ENCODE data around the gene NOCT. TPM values are rescaled to one million over a fixed set of nuclear protein-coding genes. Genes with fewer than 3 reads are reported as not detected.
"Not testable (repeated sequence)": the region's sequence is repeated elsewhere in the genome, so short reads cannot be mapped to it uniquely, and the experiment has no call there.

NOCT gene
- total RNA-seq, 1 donor from 2014 or later = 5.7 TPM

- Histone ChIP-seq H3K27ac (peak overlapping the region; percentile 20), H3K79me2 (ENCODE audit: low read depth) (peaks cover 4% of the 10 kb centered on the region), H3F3A (ENCODE audit: low read depth) (peaks cover 7% of the 10 kb centered on the region), H3K4me3 (no peak overlapping the region), H4K20me1 (ENCODE audit: low read depth) (no peaks in the 10 kb centered on the region), H3K27me3 (no peaks in the 10 kb centered on the region), H3K4me2 (no peak overlapping the region), H3K9me3 (ENCODE audit: low read depth) (no peaks in the 10 kb centered on the region), H3K9ac (no peak overlapping the region), H2AFZ (replicated peaks) (no peak overlapping the region), H3K36me3 (peaks cover 6% of the 10 kb centered on the region), H3K4me1 (no peaks in the 10 kb centered on the region)
- Mint-ChIP-seq H3K4me3 (no peak overlapping the region), H3K27me3 (ENCODE audit: insufficient read depth, low read depth) (no peaks in the 10 kb centered on the region), H3K9me3 (no peaks in the 10 kb centered on the region), H3K27ac (no peak overlapping the region), H3K36me3 (peaks cover 26% of the 10 kb centered on the region), H3K4me1 (no peaks in the 10 kb centered on the region)
- DNase-seq (ENCODE audit: low spot score) = no peak
- TF ChIP-seq EZH2 (IDR thresholded peaks at IDR 0.05) (no peak), EZH2phosphoT487 (IDR thresholded peaks at IDR 0.05) (no peak), CTCF (IDR thresholded peaks at IDR 0.05) (no peak)
Measured at GRCh38 chr4:139054791-139055505, 39.4 kb downstream of the NOCT start.

GRCh38 chr4:139059026-139059425 lies 43.4 kb downstream of the NOCT start:
- not testable (repeated sequence) for H3K27ac ChIP-seq; H3K27me3 Mint-ChIP-seq (ENCODE audit: insufficient read depth, low read depth); H3K4me1 ChIP-seq; H3K9ac ChIP-seq; H3K4me3 Mint-ChIP-seq; H3K79me2 ChIP-seq (ENCODE audit: low read depth); H4K20me1 ChIP-seq (ENCODE audit: low read depth); H3K27ac Mint-ChIP-seq; H3K4me1 Mint-ChIP-seq; H3K4me2 ChIP-seq; H3K4me3 ChIP-seq; H3K9me3 ChIP-seq (ENCODE audit: low read depth); H2AFZ ChIP-seq (replicated peaks); H3K27me3 ChIP-seq; DNase-seq (ENCODE audit: low spot score); H3F3A ChIP-seq (ENCODE audit: low read depth); H3K9me3 Mint-ChIP-seq
- H3K36me3 ChIP-seq = peaks cover 12% of the 10 kb centered on the region
- peaks cover 33% of the 10 kb centered on the region for H3K36me3 Mint-ChIP-seq

GRCh38 chr4:139060591-139060990 lies 45.0 kb downstream of the NOCT start:
- Histone ChIP-seq H3K9me3 (ENCODE audit: low read depth) (no peaks in the 10 kb centered on the region), H3K27me3 (no peaks in the 10 kb centered on the region), H3K36me3 (peaks cover 17% of the 10 kb centered on the region), H4K20me1 (ENCODE audit: low read depth) (no peaks in the 10 kb centered on the region), H3K4me2 (no peak overlapping the region), H3K4me3 (no peak overlapping the region), H3K79me2 (ENCODE audit: low read depth) (no peaks in the 10 kb centered on the region), H3K27ac (no peak overlapping the region), H3K9ac (no peak overlapping the region), H3F3A (ENCODE audit: low read depth) (no peaks in the 10 kb centered on the region), H3K4me1 (no peaks in the 10 kb centered on the region), H2AFZ (replicated peaks) (no peak overlapping the region)
- Mint-ChIP-seq H3K4me3 (no peak overlapping the region), H3K9me3 (no peaks in the 10 kb centered on the region), H3K27me3 (ENCODE audit: insufficient read depth, low read depth) (no peaks in the 10 kb centered on the region), H3K36me3 (peaks cover 31% of the 10 kb centered on the region), H3K27ac (no peak overlapping the region), H3K4me1 (no peaks in the 10 kb centered on the region)
- no peak for DNase-seq (ENCODE audit: low spot score)
- no peak for TF ChIP-seq CTCF (IDR thresholded peaks at IDR 0.05)
- TF ChIP-seq EZH2phosphoT487 (IDR thresholded peaks at IDR 0.05) = no peak
- no peak for TF ChIP-seq EZH2 (IDR thresholded peaks at IDR 0.05)

GRCh38 chr4:139076016-139076744 lies 60.6 kb downstream of the NOCT start:
- H3K4me2 ChIP-seq = no peak overlapping the region
- no peaks in the 10 kb centered on the region for H3F3A ChIP-seq (ENCODE audit: low read depth)
- Mint-ChIP-seq H3K36me3 (peaks cover 4% of the 10 kb centered on the region), H3K4me3 (no peak overlapping the region), H3K27ac (no peak overlapping the region), H3K9me3 (no peaks in the 10 kb centered on the region), H3K4me1 (no peaks in the 10 kb centered on the region), H3K27me3 (ENCODE audit: insufficient read depth, low read depth) (no peaks in the 10 kb centered on the region)
- no peak for DNase-seq (ENCODE audit: low spot score)
- H3K9ac ChIP-seq = no peak overlapping the region
- H3K4me1 ChIP-seq = no peaks in the 10 kb centered on the region
- no peaks in the 10 kb centered on the region for H3K27me3 ChIP-seq
- H4K20me1 ChIP-seq (ENCODE audit: low read depth) = peaks cover 11% of the 10 kb centered on the region
- no peak overlapping the region for H2AFZ ChIP-seq (replicated peaks)
- H3K36me3 ChIP-seq = peaks cover 22% of the 10 kb centered on the region
- H3K27ac ChIP-seq = no peak overlapping the region
- TF ChIP-seq EZH2phosphoT487 (IDR thresholded peaks at IDR 0.05) (no peak), EZH2 (IDR thresholded peaks at IDR 0.05) (no peak), CTCF (IDR thresholded peaks at IDR 0.05) (no peak)
- H3K79me2 ChIP-seq (ENCODE audit: low read depth) = peaks cover 81% of the 10 kb centered on the region
- no peak overlapping the region for H3K4me3 ChIP-seq
- H3K9me3 ChIP-seq (ENCODE audit: low read depth) = no peaks in the 10 kb centered on the region
